Prostate gland (tissue), 2 donors: ENCODE data around the gene ABTB1.

Experiments used
- CTCF ChIP-seq, 4 experiments: fragments of 200-600 bp in 2 of 4; fragments of 450-650 bp in 2 of 4; sonication (generic) in 2 of 4; IDR thresholded peaks; 1 replicate in 3 of 4; 2 replicates in 1 of 4; pipeline ENCODE4 v1.5.1; 2016 to 2019; ENCODE audit warnings: antibody characterized with exemption in 4 of 4, mild to moderate bottlenecking in 2 of 4, moderate library complexity in 2 of 4
- POLR2A ChIP-seq: fragments of 450-650 bp; IDR thresholded peaks from one replicate; pipeline ENCODE4 v1.6.1; 2016; ENCODE audit warnings: antibody characterized with exemption, mild to moderate bottlenecking
- POLR2AphosphoS5 ChIP-seq: sonication (generic); formaldehyde crosslinking; IDR thresholded peaks from one replicate; pipeline ENCODE4 v1.6.1; 2017; ENCODE audit warnings: antibody characterized with exemption

GRCh38 chr3:127656906-127657305, 15.8 kb upstream of the ABTB1 start:
- TF ChIP-seq CTCF (IDR thresholded peaks at IDR 0.05) (no peak), POLR2A (no peak), POLR2AphosphoS5 (no peak)
